22Rv1 (cell line): ENCODE measurements around the gene LRRTM1.

Experiments used
- ZFX ChIP-seq: fragments of 450-650 bp; IDR thresholded peaks from 2 replicates; pipeline ENCODE4 v1.6.1; 2017; ENCODE audit warnings: antibody characterized with exemption, borderline replicate concordance
- TF ChIP-seq, protein P1 (sequence below): fragments of 450-650 bp; IDR thresholded peaks from 2 replicates; pipeline ENCODE4 v1.5.1; 2017; ENCODE audit warnings: mild to moderate bottlenecking

DNA sequence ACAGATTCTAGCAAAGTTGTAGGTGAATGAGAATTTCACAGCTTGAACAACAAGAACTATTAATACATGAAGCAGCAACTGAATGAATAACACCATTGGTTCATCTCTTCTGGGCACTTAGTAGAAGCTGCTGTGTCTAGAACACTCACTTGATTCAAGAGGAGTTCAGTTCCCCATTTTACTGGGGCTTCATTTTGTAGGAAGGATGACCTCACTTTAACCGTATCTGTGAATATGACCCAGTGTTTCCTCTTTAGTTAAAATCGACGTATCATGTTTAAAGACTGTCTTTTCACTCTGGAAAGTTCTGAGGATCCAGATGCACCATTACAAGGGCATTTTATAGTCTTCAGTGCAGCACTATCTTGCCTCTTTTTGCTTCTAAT lies 47.8 kb downstream of the LRRTM1 start:
- TF ChIP-seq, protein P1, sequence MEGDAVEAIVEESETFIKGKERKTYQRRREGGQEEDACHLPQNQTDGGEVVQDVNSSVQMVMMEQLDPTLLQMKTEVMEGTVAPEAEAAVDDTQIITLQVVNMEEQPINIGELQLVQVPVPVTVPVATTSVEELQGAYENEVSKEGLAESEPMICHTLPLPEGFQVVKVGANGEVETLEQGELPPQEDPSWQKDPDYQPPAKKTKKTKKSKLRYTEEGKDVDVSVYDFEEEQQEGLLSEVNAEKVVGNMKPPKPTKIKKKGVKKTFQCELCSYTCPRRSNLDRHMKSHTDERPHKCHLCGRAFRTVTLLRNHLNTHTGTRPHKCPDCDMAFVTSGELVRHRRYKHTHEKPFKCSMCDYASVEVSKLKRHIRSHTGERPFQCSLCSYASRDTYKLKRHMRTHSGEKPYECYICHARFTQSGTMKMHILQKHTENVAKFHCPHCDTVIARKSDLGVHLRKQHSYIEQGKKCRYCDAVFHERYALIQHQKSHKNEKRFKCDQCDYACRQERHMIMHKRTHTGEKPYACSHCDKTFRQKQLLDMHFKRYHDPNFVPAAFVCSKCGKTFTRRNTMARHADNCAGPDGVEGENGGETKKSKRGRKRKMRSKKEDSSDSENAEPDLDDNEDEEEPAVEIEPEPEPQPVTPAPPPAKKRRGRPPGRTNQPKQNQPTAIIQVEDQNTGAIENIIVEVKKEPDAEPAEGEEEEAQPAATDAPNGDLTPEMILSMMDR, result peak; percentile 16
- no peak for TF ChIP-seq ZFX
